ENCODE results near the gene OSBPL10. TPM values are rescaled to one million over a fixed set of nuclear protein-coding genes. Genes with fewer than 3 reads are reported as not detected.

OSBPL10 gene
- total RNA-seq, 1 donor from 2014 or later: 20.5 TPM

DNA sequence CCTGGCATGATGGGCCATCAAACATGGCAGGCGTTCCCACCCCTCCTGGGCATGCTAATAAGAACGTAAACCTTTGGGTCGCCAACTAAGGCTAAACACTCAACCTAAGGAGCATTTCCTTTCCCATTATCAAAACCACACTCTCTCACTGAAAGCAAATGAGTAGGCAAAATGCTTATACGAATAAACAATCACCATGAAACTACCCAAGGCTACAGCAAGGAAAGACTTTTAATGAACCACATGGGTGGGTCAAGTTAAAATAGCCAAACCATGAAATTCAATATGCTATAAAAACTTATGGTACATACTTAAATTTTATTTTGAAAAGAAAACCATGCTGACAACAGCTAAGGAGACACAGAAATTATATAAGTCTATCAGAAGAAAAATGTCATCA, 180.6 kb downstream of the OSBPL10 start:
- no peak for DNase-seq (ENCODE audit: low read depth)
- Histone ChIP-seq H3K4me3 (ENCODE audit: low read depth, low read length) (no peak overlapping the region), H3K36me3 (ENCODE audit: control insufficient read depth, insufficient read depth, low read length) (no peaks in the 10 kb centered on the region), H3K27me3 (ENCODE audit: control insufficient read depth, insufficient read depth, low read length) (no peaks in the 10 kb centered on the region)
- no peak for TF ChIP-seq CTCF (IDR thresholded peaks at IDR 0.05; ENCODE audit: insufficient read depth, low read length, severe bottlenecking)
- FAIRE-seq: no peak

- H3K36me3 ChIP-seq (ENCODE audit: control insufficient read depth, insufficient read depth, low read length): no peaks in the 10 kb centered on the region
- no peak for TF ChIP-seq CTCF (IDR thresholded peaks at IDR 0.05; ENCODE audit: insufficient read depth, low read length, severe bottlenecking)
- DNase-seq (ENCODE audit: low read depth) (no peak), FAIRE-seq (no peak)
- no peak overlapping the region for H3K4me3 ChIP-seq (ENCODE audit: low read depth, low read length)
- H3K27me3 ChIP-seq (ENCODE audit: control insufficient read depth, insufficient read depth, low read length): no peaks in the 10 kb centered on the region
These were observed 182.2 kb downstream of the OSBPL10 start for GRCh38 chr3:31798840-31799239.

DNA sequence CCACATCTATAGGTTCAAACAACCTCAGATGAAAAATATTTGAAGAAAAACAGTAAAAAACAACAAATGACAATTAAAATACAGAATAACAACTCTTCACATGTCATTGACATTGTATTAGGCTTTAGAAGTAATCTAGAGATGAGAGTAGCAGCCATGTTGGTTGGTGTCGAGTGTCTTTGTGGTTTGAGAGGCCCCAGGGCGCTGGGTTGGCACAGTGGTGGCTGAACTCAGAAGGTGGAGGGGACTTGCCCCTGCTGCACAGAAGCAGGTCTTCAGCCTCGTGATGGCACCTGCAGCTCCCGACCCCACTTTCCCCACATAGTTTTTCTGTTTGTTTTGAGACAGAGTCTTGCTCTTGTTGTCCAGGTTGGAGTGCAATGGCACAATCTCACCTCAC, 187.2 kb downstream of the OSBPL10 start:
- Histone ChIP-seq H3K36me3 (ENCODE audit: control insufficient read depth, insufficient read depth, low read length) (no peaks in the 10 kb centered on the region), H3K27me3 (ENCODE audit: control insufficient read depth, insufficient read depth, low read length) (no peaks in the 10 kb centered on the region), H3K4me3 (ENCODE audit: low read depth, low read length) (no peak overlapping the region)
- no peak for TF ChIP-seq CTCF (IDR thresholded peaks at IDR 0.05; ENCODE audit: insufficient read depth, low read length, severe bottlenecking)
- DNase-seq (ENCODE audit: low read depth): no peak
- no peak for FAIRE-seq

DNA sequence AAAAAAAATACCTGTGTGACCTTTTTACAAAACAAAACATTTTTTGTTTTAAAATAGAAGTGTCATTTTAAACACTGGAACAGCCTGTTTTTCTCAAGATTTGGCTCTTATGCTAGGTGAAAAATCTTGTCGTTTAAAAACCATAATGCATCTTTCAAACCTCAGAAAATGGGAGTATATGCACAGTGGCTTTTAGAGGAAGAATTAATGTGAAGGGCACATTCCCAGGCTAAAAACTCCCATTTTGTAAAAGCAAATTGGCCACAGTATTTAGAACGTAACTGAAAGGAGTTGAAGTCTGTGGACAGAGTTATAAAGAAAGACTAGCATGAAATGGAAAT, 190.0 kb downstream of the OSBPL10 start:
- no peaks in the 10 kb centered on the region for H3K27me3 ChIP-seq (ENCODE audit: control insufficient read depth, insufficient read depth, low read length)
- no peak for TF ChIP-seq CTCF (IDR thresholded peaks at IDR 0.05; ENCODE audit: insufficient read depth, low read length, severe bottlenecking)
- no peak for FAIRE-seq
- DNase-seq (ENCODE audit: low read depth): no peak
- no peaks in the 10 kb centered on the region for H3K36me3 ChIP-seq (ENCODE audit: control insufficient read depth, insufficient read depth, low read length)
- H3K4me3 ChIP-seq (ENCODE audit: low read depth, low read length): no peak overlapping the region

DNA sequence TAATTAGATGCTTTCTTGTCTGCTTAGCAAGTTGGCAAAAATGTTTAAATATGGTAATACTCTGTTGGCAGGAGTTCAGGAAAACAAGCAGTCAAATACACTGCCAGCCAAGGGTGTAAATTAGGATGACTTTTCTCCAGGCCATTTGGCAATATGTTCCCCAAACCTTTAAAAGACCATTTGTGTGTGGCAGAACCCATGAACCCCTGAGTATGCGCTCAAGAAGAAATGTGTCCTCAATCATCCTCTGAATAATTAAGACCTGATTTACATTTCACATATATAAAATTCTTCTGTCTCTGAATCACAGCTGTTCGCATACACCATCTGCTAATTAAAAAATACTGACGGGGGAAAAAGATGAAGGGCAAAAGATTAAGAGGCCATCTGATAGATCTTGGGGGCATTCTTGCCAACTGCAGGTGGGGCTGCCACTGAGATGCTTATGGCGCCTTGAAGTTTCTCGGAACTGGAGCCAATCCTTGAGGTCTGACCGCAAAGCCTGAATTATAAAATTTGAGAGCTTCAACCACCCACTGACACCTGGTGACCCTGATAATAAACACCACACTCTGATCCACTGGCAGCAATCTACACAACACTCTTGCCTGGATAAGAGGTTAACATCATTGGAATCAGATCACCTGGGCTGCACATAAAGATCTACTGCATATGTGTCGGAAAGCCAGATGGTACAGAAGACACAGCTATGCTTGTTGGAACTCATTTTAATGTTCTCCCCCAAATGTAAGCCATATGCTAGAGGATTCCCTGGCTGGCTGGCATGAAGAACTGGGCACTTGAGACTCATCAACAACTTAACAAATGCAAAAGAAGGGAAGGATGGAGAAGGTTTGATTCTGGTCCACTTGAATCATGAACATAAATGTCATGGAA, 190.6 kb downstream of the OSBPL10 start:
- H3K36me3 ChIP-seq (ENCODE audit: control insufficient read depth, insufficient read depth, low read length): no peaks in the 10 kb centered on the region
- DNase-seq (ENCODE audit: low read depth): no peak
- no peaks in the 10 kb centered on the region for H3K27me3 ChIP-seq (ENCODE audit: control insufficient read depth, insufficient read depth, low read length)
- no peak overlapping the region for H3K4me3 ChIP-seq (ENCODE audit: low read depth, low read length)
- no peak for FAIRE-seq
- no peak for TF ChIP-seq CTCF (IDR thresholded peaks at IDR 0.05; ENCODE audit: insufficient read depth, low read length, severe bottlenecking)

- Histone ChIP-seq H3K27me3 (ENCODE audit: control insufficient read depth, insufficient read depth, low read length) (no peaks in the 10 kb centered on the region), H3K36me3 (ENCODE audit: control insufficient read depth, insufficient read depth, low read length) (no peaks in the 10 kb centered on the region), H3K4me3 (ENCODE audit: low read depth, low read length) (no peak overlapping the region)
- DNase-seq (ENCODE audit: low read depth) (no peak), FAIRE-seq (no peak)
- no peak for TF ChIP-seq CTCF (IDR thresholded peaks at IDR 0.05; ENCODE audit: insufficient read depth, low read length, severe bottlenecking)
These were observed 191.6 kb downstream of the OSBPL10 start for GRCh38 chr3:31789429-31789828.
